Right cardiac atrium (tissue), 5 donors: ENCODE data around the gene NEDD1. TPM values are rescaled to one million over a fixed set of nuclear protein-coding genes. Genes with fewer than 3 reads are reported as not detected.

Experiments used
- ATAC-seq, 2 donors: fragments of 200-7000 bp; cut with Tn5 transposase; one replicate each; pipeline versions ENCODE4 v1.8.0 to v1.9.1; 2020; ENCODE audit warnings: moderate library complexity in 2 of 2, mild to moderate bottlenecking in 1 of 2
- DNase-seq, 3 donors: peaks; one replicate each; pipeline ENCODE4 v3.0.0-alpha.2; 2020
- H3K27ac ChIP-seq: one replicate; pipeline ENCODE4 v1.5.1; 2013; ENCODE audit warnings: mild to moderate bottlenecking, low read length, control low read depth, moderate library complexity
- H3K27me3 ChIP-seq: one replicate; pipeline ENCODE4 v1.6.1; 2013; ENCODE audit not compliant: control insufficient read depth, insufficient read depth
- H3K4me1 ChIP-seq: one replicate; pipeline ENCODE4 v1.6.1; 2013; ENCODE audit warnings: low read length; ENCODE audit not compliant: control insufficient read depth, insufficient read depth
- H3K4me3 ChIP-seq: one replicate; pipeline ENCODE4 v1.5.1; 2013; ENCODE audit warnings: low read length, control low read depth
- H3K9me3 ChIP-seq: one replicate; pipeline ENCODE4 v1.6.1; 2013; ENCODE audit warnings: low read length; ENCODE audit not compliant: control insufficient read depth
- whole genome bisulfite sequencing: extraction: QIAGEN DNeasy Blood & Tissue Kit; methylation state at CpG from one replicate; pipeline ENCODE4 v1.1.7; 2013; 5-methylcytosine and 5-hydroxymethylcytosine counted together
- intact Hi-C, 4 donors: fragments of 100-400 bp; cut with DNase I; formaldehyde crosslinking; loops; one replicate each; pipeline versions ENCODE4 v1.11.0 to v1.14.0; 2022 to 2023
- polyA plus RNA-seq: library from polyadenylated mRNA; stranded (reverse); fragments of 200-250 nt; gene quantifications from one replicate; pipeline ENCODE4 v1.2.3, GENCODE V29; 2013
- total RNA-seq, 4 donors: library from RNA; stranded (reverse); fragmentation: NEBNext Ultra II Directional; extraction: Animal tissue kit (Norgen Biotek cat#: 25700); gene quantifications; one replicate each; pipeline ENCODE4 v1.2.1, GENCODE V29; 2021
- donor health status: healthy with polysubstance abuse.
- donor health status: DM: no; HTN: yes; CAD: no.
- donor health status: DM: no; HTN: no; CAD: no.
- donor health status: DM: no; HTN: yes; CAD: no; lungs with severe emphysema.
- donor health status: DM: yes; HTN: yes; CAD: no.

The NEDD1 gene
- total and polyA plus RNA-seq, 5 donors, result 4.7 to 17.0 (median 10.9) TPM

DNA sequence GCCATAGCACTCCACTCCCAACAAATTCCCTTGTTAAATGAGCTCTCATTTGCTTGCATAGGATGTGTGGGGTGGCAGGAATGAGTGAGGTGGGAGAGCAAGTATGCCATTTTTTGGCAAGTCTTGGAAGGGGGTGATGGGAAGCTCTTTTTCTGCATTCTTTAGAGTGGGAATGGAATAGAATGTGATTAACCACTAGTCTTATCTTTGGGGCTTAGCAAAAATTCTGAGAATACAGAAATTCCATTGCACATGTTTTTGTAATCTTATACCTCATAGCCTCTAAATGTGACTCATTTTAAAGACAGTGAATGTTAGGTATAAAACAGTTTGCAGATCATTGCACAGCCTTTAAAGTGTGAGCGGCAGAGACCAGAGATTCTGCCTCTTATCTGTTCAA, 28.4 kb upstream of the NEDD1 start:
- intact Hi-C loops, result no loop called here
- Histone ChIP-seq H3K27ac (no peak overlapping the region), H3K9me3 (no peaks in the 10 kb centered on the region), H3K4me1 (no peaks in the 10 kb centered on the region), H3K4me3 (no peak overlapping the region), H3K27me3 (no peaks in the 10 kb centered on the region)
- DNase-seq (no peak), ATAC-seq (no peak)
- WGBS, result 60% methylated on average over 1 of the region's 1 CpG

DNA sequence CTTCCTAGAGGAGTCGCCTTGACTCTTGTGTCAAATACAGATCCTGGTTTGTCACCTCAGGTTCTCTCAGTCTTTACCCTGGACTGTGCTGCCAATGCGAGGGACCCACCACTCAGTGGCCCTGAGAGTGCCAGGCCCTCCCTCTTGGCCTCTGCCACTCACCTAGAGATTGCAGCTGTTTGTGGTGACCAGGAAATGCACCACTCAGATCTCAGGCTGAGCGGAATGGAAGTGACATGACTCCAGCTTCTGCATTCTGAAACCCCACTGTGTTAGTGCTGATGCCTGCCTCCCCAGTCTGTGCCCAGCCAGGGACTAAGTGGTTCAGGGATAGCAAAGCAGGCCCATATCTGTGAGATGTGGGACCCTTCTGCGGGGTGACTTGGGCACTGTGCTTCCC, 27.8 kb upstream of the NEDD1 start:
- intact Hi-C loops, result no loop called here
- Histone ChIP-seq H3K9me3 (no peaks in the 10 kb centered on the region), H3K27me3 (no peaks in the 10 kb centered on the region), H3K27ac (no peak overlapping the region), H3K4me1 (no peaks in the 10 kb centered on the region), H3K4me3 (no peak overlapping the region)
- ATAC-seq (no peak), DNase-seq (no peak)
- WGBS, result 79% methylated on average over 4 of the region's 4 CpGs

DNA sequence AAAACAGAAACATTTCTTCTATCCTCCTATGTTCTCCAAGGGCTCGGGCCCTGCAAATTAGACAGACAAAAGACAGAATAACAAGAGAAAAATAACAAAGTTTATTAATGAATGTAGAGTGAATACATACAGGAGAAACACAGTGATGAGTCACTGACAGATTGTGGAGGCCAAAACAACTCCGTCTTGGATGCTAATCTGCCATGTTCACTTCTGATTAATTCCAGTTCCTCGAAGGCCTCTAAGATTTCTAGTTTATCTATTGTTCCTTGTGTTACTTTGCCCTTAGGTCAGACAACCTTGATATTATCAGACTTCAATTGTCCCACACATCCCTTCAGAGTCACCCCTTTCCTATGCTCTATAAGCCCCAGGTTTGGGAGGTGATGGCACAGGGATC, 26.8 kb upstream of the NEDD1 start:
- DNase-seq (no peak), ATAC-seq (no peak)
- Histone ChIP-seq H3K27ac (no peak overlapping the region), H3K9me3 (no peaks in the 10 kb centered on the region), H3K4me3 (no peak overlapping the region), H3K27me3 (no peaks in the 10 kb centered on the region), H3K4me1 (no peaks in the 10 kb centered on the region)
- WGBS, result 81% methylated on average over 3 of the region's 3 CpGs
- intact Hi-C loops, result no loop called here

DNA sequence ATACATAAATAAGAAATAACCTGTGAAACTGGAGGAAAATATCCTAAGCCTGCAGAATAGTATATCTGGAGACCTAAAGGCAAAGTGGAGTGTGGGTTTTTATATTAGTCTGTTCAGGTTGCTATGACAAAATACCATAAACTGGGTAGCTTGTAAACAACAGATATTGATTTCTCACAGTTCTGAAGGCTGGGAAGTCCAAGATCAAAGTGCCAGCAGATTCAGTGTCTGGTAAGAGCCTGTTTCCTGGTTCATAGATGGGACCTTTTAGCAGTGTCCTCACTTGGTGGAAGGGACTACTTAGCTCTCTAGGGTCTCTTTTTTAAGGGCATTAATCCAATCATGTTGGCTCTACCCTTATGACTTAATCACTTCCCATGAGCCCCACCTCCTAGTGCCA, 25.4 kb upstream of the NEDD1 start:
- no peak for DNase-seq
- intact Hi-C loops, result no loop called here
- Histone ChIP-seq H3K27me3 (no peaks in the 10 kb centered on the region), H3K4me3 (no peak overlapping the region), H3K9me3 (no peaks in the 10 kb centered on the region), H3K27ac (no peak overlapping the region), H3K4me1 (no peaks in the 10 kb centered on the region)
- ATAC-seq, result no peak

DNA sequence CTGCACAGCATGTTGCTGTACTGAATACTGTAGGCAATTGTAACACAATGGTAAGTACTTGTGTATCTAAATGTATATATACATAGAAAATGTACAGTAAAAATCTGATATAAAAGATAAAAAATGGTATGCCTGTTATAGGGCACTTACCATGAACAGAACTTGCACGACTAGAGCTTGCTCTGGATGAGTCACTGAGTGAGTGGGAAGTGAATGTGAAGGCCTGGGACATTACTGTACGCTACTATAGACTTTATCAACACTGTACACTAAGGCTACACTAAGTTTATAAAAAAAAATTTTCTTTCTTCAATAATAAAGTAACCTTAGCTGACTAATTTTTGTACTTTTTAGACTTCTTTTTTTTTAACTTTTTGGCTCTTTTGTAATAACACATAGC, 24.2 kb upstream of the NEDD1 start:
- H3K4me3 ChIP-seq, result no peak overlapping the region
- 65% methylated on average over 2 of the region's 2 CpGs for WGBS

DNA sequence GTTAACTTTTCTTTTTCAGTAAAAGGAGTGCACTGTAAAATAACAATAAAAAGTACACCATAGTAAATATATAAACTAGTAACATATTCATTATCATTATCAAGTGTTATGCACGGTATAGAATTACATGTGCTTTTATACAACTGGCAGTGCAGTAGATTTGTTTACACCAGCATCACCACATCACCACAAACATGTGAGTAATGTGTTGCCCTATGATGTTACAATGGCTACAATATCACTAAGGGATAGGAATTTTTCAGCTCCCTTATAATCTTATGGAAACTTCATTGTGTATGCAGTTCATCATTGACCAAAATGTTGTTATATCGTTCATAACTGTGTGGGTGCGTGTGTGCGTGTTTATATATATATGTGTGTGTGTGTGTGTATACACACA, 23.5 kb upstream of the NEDD1 start:
- Histone ChIP-seq H3K27ac (no peak overlapping the region), H3K27me3 (no peaks in the 10 kb centered on the region), H3K4me3 (no peak overlapping the region), H3K4me1 (no peaks in the 10 kb centered on the region), H3K9me3 (no peaks in the 10 kb centered on the region)
- DNase-seq (no peak), ATAC-seq (no peak)
- intact Hi-C loops, result no loop called here
- WGBS, result 90% methylated on average over 4 of the region's 4 CpGs

More for the DNA sequence above, 24.2 kb upstream of the NEDD1 start:
- no peak for DNase-seq
- no peak for ATAC-seq
- intact Hi-C loops, result no loop called here
- Histone ChIP-seq H3K9me3 (no peaks in the 10 kb centered on the region), H3K27ac (no peak overlapping the region), H3K27me3 (no peaks in the 10 kb centered on the region), H3K4me1 (no peaks in the 10 kb centered on the region)

DNA sequence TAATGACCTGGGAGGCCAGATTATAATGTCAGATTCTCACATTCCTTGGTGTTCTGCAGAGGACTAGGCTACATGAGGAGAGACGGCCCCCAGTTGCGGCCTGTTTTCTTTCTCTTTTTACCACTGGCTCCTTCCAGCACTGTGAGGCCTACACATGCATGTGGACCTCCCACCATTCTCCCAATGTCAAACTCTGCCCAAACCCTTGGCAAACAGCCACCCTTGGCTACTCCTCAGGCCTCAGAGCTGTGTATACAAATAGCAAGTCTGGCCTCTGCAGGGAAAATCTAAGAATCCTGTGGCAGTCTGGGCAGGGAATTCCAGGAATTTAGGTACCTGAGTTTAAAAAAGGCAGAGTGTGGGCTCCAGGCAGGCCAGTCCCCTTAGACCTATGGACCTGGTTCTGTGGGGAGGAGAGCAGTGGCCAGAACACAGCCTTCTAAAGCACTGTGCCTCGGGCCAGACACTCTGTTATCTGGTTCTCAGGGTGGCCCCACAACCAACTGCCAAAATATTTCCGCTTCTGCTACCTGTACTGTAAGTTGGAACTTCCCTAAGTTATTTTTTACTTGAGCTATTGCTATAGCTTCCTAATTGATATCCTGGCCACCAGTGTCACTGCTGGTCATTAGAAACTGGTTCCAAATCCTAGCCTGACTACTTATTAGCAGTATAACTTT, 19.9 kb upstream of the NEDD1 start:
- Histone ChIP-seq H3K4me1 (no peaks in the 10 kb centered on the region), H3K4me3 (no peak overlapping the region), H3K27me3 (no peaks in the 10 kb centered on the region), H3K27ac (no peak overlapping the region), H3K9me3 (no peaks in the 10 kb centered on the region)
- WGBS, result 50% methylated on average over 4 of the region's 4 CpGs
- DNase-seq (peak in 2 of 3 donors; percentile 38 to 51), ATAC-seq (no peak)
- intact Hi-C loops, result no loop called here

DNA sequence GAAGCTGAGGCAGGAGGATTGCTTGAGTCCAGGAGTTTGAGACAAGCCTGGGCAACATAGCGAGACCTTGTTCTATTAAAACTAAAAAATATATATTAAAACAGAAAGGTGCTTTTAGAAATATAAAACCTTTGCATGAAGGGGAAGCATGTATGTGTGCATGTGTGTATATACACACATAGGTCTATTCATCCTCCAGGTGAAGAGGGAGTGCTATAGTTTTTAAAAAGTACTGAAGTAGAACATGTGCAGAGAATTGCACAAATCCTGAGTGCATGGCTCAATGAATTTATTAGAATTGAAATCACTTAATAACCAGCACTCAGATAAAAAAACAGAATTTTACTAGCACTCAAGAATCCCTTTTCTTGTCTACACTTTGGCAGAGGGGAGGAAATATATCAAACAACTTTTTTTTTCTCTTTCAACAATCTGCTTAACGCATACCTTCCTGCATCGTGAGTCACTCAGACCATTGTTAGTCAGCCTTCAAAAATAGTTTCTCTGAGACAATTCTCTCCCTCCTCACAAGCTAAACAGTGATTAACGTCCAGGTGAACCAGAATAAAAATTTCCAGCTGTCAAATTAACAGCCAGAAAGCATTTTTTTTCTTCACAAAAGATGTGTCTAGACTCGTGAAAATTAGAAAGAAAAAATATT, 17.7 kb upstream of the NEDD1 start:
- ATAC-seq (no peak), DNase-seq (no peak)
- intact Hi-C loops, result no loop called here
- 37% methylated on average over 5 of the region's 5 CpGs for WGBS
- H3K27me3 ChIP-seq, result no peaks in the 10 kb centered on the region
- H3K4me3 ChIP-seq, result no peak overlapping the region
- no peak overlapping the region for H3K27ac ChIP-seq
- no peaks in the 10 kb centered on the region for H3K9me3 ChIP-seq
- no peaks in the 10 kb centered on the region for H3K4me1 ChIP-seq

DNA sequence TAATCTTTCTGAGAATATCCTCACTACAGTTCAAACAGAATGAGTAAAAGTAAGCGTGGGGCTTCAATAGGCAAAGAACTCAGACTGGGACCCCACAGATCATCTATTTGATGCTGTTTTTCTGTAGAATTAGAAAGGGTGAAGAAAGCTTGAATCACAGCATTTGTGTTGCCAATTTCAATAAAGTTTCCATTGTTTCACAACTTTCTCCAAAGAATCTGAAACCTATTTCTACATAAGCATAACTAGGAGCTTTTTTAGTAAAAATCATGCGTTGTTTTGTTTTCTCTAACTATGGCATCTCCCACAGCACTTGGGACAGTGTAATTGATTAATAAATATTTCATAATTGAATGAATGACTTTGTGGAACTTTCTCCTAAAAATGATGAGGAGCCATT, 16.7 kb upstream of the NEDD1 start:
- ATAC-seq (no peak), DNase-seq (no peak)
- 91% methylated on average over 2 of the region's 2 CpGs for WGBS
- Histone ChIP-seq H3K4me1 (no peaks in the 10 kb centered on the region), H3K27ac (no peak overlapping the region), H3K27me3 (no peaks in the 10 kb centered on the region), H3K9me3 (no peaks in the 10 kb centered on the region), H3K4me3 (no peak overlapping the region)
- intact Hi-C loops, result no loop called here

DNA sequence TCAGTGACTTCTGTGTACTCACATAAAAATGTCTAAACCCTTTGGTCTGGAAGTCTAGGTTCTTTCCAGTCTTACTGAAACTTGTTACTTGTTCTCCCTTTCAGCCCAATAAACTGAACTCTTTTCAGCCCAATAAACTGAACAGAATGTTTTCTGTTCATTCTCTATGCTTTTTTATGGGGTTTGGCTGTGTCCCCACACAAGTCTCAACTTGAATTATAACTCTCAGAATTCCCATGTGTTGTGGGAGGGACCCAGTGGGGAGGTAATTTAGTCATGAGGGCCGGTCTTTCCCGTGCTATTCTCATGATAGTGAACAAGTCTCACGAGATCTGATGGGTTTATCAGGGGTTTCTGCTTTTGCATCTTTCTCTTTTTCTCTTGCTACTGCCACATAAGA, 15.0 kb upstream of the NEDD1 start:
- no peaks in the 10 kb centered on the region for H3K9me3 ChIP-seq
- DNase-seq (no peak), ATAC-seq (no peak)
- no peak overlapping the region for H3K27ac ChIP-seq
- H3K4me1 ChIP-seq, result no peaks in the 10 kb centered on the region
- WGBS, result 70% methylated on average over 3 of the region's 3 CpGs
- no peak overlapping the region for H3K4me3 ChIP-seq
- no peaks in the 10 kb centered on the region for H3K27me3 ChIP-seq
- intact Hi-C loops, result no loop called here

DNA sequence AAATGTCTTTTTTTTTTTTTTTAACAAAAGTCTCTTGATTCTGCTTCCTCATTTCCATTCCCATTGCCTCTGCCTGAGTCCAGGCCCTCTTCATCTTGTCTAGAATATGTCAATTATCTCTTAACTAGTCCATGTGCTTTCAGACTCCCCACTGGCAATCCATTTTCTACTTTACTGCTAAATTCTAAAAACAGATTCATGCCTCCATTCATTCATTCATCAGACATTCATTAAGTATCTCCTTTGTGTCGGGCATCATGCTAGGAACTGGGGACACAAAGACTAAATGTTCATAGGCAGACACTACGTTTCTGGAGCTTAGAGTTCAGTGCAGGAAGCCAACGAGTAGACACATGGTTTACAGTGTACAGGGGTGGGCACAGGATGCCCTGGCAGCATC, 9.6 kb upstream of the NEDD1 start:
- H3K9me3 ChIP-seq, result no peaks in the 10 kb centered on the region
- H3K27ac ChIP-seq, result no peak overlapping the region
- no peaks in the 10 kb centered on the region for H3K27me3 ChIP-seq
- WGBS, result 64% methylated on average over 3 of the region's 3 CpGs
- no peak overlapping the region for H3K4me3 ChIP-seq
- ATAC-seq, result no peak
- intact Hi-C loops, result no loop called here
- DNase-seq, result no peak
- no peaks in the 10 kb centered on the region for H3K4me1 ChIP-seq

DNA sequence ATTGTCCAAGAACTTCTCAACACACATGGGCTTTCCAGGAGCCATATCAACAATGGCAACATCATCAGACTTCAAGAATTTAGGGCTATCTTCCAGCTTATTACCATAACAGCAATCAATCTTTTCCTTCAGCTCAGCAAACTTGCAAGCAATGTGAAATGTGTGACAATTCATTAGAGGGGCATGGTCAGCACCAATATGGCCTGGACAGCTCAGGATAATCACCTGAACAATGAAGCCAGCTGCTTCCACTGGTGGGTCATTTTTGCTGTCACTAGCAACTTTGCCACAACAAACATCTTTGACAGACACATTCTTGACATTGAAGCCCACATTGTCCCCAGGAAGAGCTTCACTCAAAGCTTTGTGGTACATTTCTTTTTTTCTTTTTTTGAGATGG, 5.9 kb upstream of the NEDD1 start:
- H3K4me1 ChIP-seq, result no peaks in the 10 kb centered on the region
- DNase-seq (no peak), ATAC-seq (no peak)
- H3K27me3 ChIP-seq, result no peaks in the 10 kb centered on the region
- intact Hi-C loops, result no loop called here
- H3K4me3 ChIP-seq, result no peak overlapping the region
- H3K9me3 ChIP-seq, result no peaks in the 10 kb centered on the region
- H3K27ac ChIP-seq, result no peak overlapping the region
